Common myeloid progenitor, CD34-positive (primary cell): ENCODE data around the gene CST6.

Experiments used
- CTCF ChIA-PET: fragments of 350-600 bp; sonication (Branson Sonifier 250); formaldehyde crosslinking; loops from one replicate; lab custom pipeline; 2021; ENCODE audit warnings: antibody characterized with exemption; lab: Charles Lee
- POLR2A ChIA-PET: fragments of 350-600 bp; sonication (Branson Sonifier 250); formaldehyde crosslinking; loops from one replicate; lab custom pipeline; 2021; ENCODE audit warnings: antibody characterized with exemption; lab: Charles Lee
- DNase-seq, 3 donors: peaks; one replicate each; pipeline versions ENCODE4 v3.0.0 to v3.0.0-alpha.2; 2013
- H3K27ac ChIP-seq, 2 experiments: 1 replicate in 1 of 2; 2 replicates in 1 of 2; pipeline ENCODE4 v1.7.0; 2013; ENCODE audit warnings: inconsistent platforms in 2 of 2, low read length in 2 of 2, mild to moderate bottlenecking in 2 of 2, low read depth in 1 of 2, moderate library complexity in 1 of 2; ENCODE audit not compliant: severe bottlenecking in 2 of 2, insufficient read depth in 1 of 2, poor library complexity in 1 of 2
- H3K27me3 ChIP-seq, 5 experiments: replicated peaks in 2 of 5; 1 replicate in 3 of 5; 2 replicates in 2 of 5; pipeline versions ENCODE4 v1.6.1 to v1.7.0; 2013; ENCODE audit warnings: low read length in 4 of 5, mild to moderate bottlenecking in 2 of 5, moderate library complexity in 2 of 5, inconsistent platforms in 1 of 5; ENCODE audit not compliant: insufficient read depth in 5 of 5, control insufficient read depth in 4 of 5
- H3K36me3 ChIP-seq, 4 experiments: 1 replicate in 2 of 4; 2 replicates in 2 of 4; pipeline versions ENCODE4 v1.6.1 to v1.7.0; 2013; ENCODE audit warnings: low read length in 3 of 4, control low read depth in 1 of 4, mild to moderate bottlenecking in 1 of 4; ENCODE audit not compliant: control insufficient read depth in 4 of 4, insufficient read depth in 4 of 4
- H3K4me1 ChIP-seq, 4 experiments: 1 replicate in 3 of 4; 2 replicates in 1 of 4; pipeline versions ENCODE4 v1.6.1 to v1.7.1; 2013; ENCODE audit warnings: low read length in 3 of 4, mild to moderate bottlenecking in 3 of 4, control low read depth in 1 of 4, inconsistent platforms in 1 of 4, moderate library complexity in 1 of 4; ENCODE audit not compliant: control insufficient read depth in 4 of 4, insufficient read depth in 4 of 4; ENCODE audit errors: control extremely low read depth in 1 of 4
- H3K4me3 ChIP-seq, 7 experiments: 1 replicate in 4 of 7; 2 replicates in 3 of 7; pipeline versions ENCODE4 v1.5.1 to v1.7.0; 2013; ENCODE audit warnings: mild to moderate bottlenecking in 7 of 7, low read length in 6 of 7, moderate library complexity in 6 of 7, inconsistent platforms in 2 of 7, low read depth in 2 of 7, control low read depth in 1 of 7; ENCODE audit not compliant: insufficient read depth in 4 of 7, control insufficient read depth in 1 of 7; ENCODE audit errors: extremely low read depth in 1 of 7
- H3K9me3 ChIP-seq, 5 experiments: 1 replicate in 4 of 5; 2 replicates in 1 of 5; pipeline versions ENCODE4 v1.6.1 to v1.7.1; 2013; ENCODE audit warnings: low read length in 4 of 5, mild to moderate bottlenecking in 2 of 5, inconsistent platforms in 1 of 5, low read depth in 1 of 5, moderate library complexity in 1 of 5; ENCODE audit not compliant: control insufficient read depth in 4 of 5, insufficient read depth in 2 of 5; ENCODE audit errors: control extremely low read depth in 1 of 5
- WGBS: methylation state at CpG from one replicate; pipeline ENCODE4 v1.1.5; 2013; ENCODE audit not compliant: insufficient coverage; 5-methylcytosine and 5-hydroxymethylcytosine counted together

CST6 gene

GRCh38 chr11:66037327-66037726 is 25.5 kb downstream of the CST6 start:
- POLR2A ChIA-PET: no interaction called here
- DNase-seq: no peak
- CTCF ChIA-PET: interaction anchor here (0.6 to 4.3 kb wide), 4 partner anchors 8 to 450 kb away, joined by 3 to 21 read pairs (median 14); partner anchors contain the start of gene CATSPER1
- Histone ChIP-seq H3K36me3 (no peaks in the 10 kb centered on the region), H3K27me3 (no peaks in the 10 kb centered on the region), H3K4me1 (no peaks in the 10 kb centered on the region), H3K4me3 (no peak overlapping the region), H3K9me3 (no peaks in the 10 kb centered on the region), H3K27ac (no peak overlapping the region)
- no CpG with 5 or more reads among the region's 3 CpGs for WGBS

GRCh38 chr11:66039765-66040164 is 28.0 kb downstream of the CST6 start:
- H3K4me1 ChIP-seq: peaks cover 0 to 1% (median under 1%) of the 10 kb centered on the region in 4 experiments
- POLR2A ChIA-PET: no interaction called here
- no peak for DNase-seq
- H3K27ac ChIP-seq: no peak overlapping the region
- WGBS: 100% methylated on average over 2 of the region's 3 CpGs
- no peak overlapping the region for H3K4me3 ChIP-seq
- H3K27me3 ChIP-seq: no peaks in the 10 kb centered on the region
- H3K36me3 ChIP-seq: no peaks in the 10 kb centered on the region
- CTCF ChIA-PET: interaction anchor here (0.5 to 2.9 kb wide), 4 partner anchors 13 to 311 kb away, joined by 3 to 18 read pairs (median 4); partner anchors contain the start of gene SF3B2
- no peaks in the 10 kb centered on the region for H3K9me3 ChIP-seq

GRCh38 chr11:66042227-66042995 is 30.6 kb downstream of the CST6 start:
- ChIA-PET CTCF (interaction anchor here (1.0 kb wide), 1 partner anchor 9 kb away, joined by 3 read pairs; no protein-coding TSS in a partner anchor), POLR2A (no interaction called here)

GRCh38 chr11:66042996-66043906 is 31.4 kb downstream of the CST6 start:
- Histone ChIP-seq H3K27ac (no peak overlapping the region), H3K27me3 (peaks cover 0 to 5% (median 0%) of the 10 kb centered on the region in 5 experiments), H3K4me3 (no peak overlapping the region), H3K36me3 (no peaks in the 10 kb centered on the region), H3K4me1 (peaks cover 0 to 9% (median 4%) of the 10 kb centered on the region in 4 experiments), H3K9me3 (no peaks in the 10 kb centered on the region)
- ChIA-PET CTCF (interaction anchor here (1.0 to 5.3 kb wide), 10 partner anchors 7 to 41 kb away, joined by 3 to 29 read pairs (median 16); partner anchors contain the start of genes BANF1, CATSPER1 and SF3B2), POLR2A (no interaction called here)
- 97% methylated on average over 82 of the region's 88 CpGs for WGBS
- DNase-seq: no peak

More at GRCh38 chr11:66042227-66042995, 30.6 kb downstream of the CST6 start:
- peaks cover 0 to 2% (median 0%) of the 10 kb centered on the region in 5 experiments for H3K27me3 ChIP-seq
- no peak overlapping the region for H3K27ac ChIP-seq
- 97% methylated on average over 75 of the region's 81 CpGs for WGBS
- H3K36me3 ChIP-seq: no peaks in the 10 kb centered on the region
- H3K4me3 ChIP-seq: no peak overlapping the region
- H3K9me3 ChIP-seq: no peaks in the 10 kb centered on the region
- peaks cover 0 to 9% (median 4%) of the 10 kb centered on the region in 4 experiments for H3K4me1 ChIP-seq
- no peak for DNase-seq

GRCh38 chr11:66044757-66045156 is 32.9 kb downstream of the CST6 start:
- 60% methylated on average over 5 of the region's 6 CpGs for WGBS
- Histone ChIP-seq H3K27ac (no peak overlapping the region), H3K27me3 (peaks cover 0 to 5% (median 0%) of the 10 kb centered on the region in 5 experiments), H3K4me3 (peak overlapping the region in 4 of 7 experiments; percentile 9 to 39 (median 24)), H3K36me3 (no peaks in the 10 kb centered on the region), H3K4me1 (peaks cover 0 to 17% (median 9%) of the 10 kb centered on the region in 4 experiments), H3K9me3 (no peaks in the 10 kb centered on the region)
- DNase-seq: no peak
- ChIA-PET POLR2A (interaction anchor here (0.6 to 1.0 kb wide), 2 partner anchors 19 to 55 kb away, joined by 3 to 4 read pairs; partner anchors contain the start of gene CATSPER1), CTCF (interaction anchor here (0.7 to 5.3 kb wide), 22 partner anchors 9 to 332 kb away, joined by 3 to 29 read pairs (median 4); partner anchors contain the start of gene CATSPER1)

GRCh38 chr11:66045177-66045639 is 33.4 kb downstream of the CST6 start:
- no peaks in the 10 kb centered on the region for H3K36me3 ChIP-seq
- peaks cover 0 to 17% (median 9%) of the 10 kb centered on the region in 4 experiments for H3K4me1 ChIP-seq
- H3K9me3 ChIP-seq: no peaks in the 10 kb centered on the region
- no peak overlapping the region for H3K27ac ChIP-seq
- H3K4me3 ChIP-seq: peak overlapping the region in 4 of 7 experiments; percentile 9 to 39 (median 24)
- WGBS: 30% methylated on average over 9 of the region's 11 CpGs
- ChIA-PET CTCF (interaction anchor here (0.7 to 5.3 kb wide), 23 partner anchors 9 to 332 kb away, joined by 3 to 29 read pairs (median 4); partner anchors contain the start of gene CATSPER1), POLR2A (interaction anchor here (0.6 to 1.0 kb wide), 2 partner anchors 19 to 56 kb away, joined by 3 to 4 read pairs; partner anchors contain the start of gene CATSPER1)
- H3K27me3 ChIP-seq: peaks cover 0 to 5% (median 0%) of the 10 kb centered on the region in 5 experiments
- peak; percentile 84 to 91 (median 89) for DNase-seq
